A673 (cell line): ENCODE data around the gene CMIP. TPM values are rescaled to one million over a fixed set of nuclear protein-coding genes. Genes with fewer than 3 reads are reported as not detected.

Experiments
- BruUV-seq: library from RNA; stranded (reverse); fragments of 400-500 nt; replicated peaks from 2 replicates; lab custom pipeline; 2021; lab: Mats Ljungman, UMichigan
- CTCF ChIA-PET: fragments of 300-600 bp; sonication (Branson Sonifier 250); formaldehyde crosslinking; loops from one replicate; lab custom pipeline; 2022; ENCODE audit warnings: antibody characterized with exemption; lab: Charles Lee
- POLR2A ChIA-PET: fragments of 300-600 bp; sonication (Branson Sonifier 250); formaldehyde crosslinking; loops from one replicate; lab custom pipeline; 2022; ENCODE audit warnings: antibody characterized with exemption; ENCODE audit not compliant: low non-redundant PET; lab: Charles Lee
- DNase-seq: peaks from one replicate; pipeline ENCODE4 v3.0.0-alpha.2; 2015; ENCODE audit warnings: low spot score
- H3K27ac ChIP-seq: fragments of 200-600 bp; sonication (generic); 2 replicates; pipeline ENCODE4 v1.5.1; 2016; ENCODE audit warnings: mixed run types, low read depth, mild to moderate bottlenecking, mixed read lengths, antibody characterized with exemption, low read length; ENCODE audit not compliant: poor library complexity, severe bottlenecking
- H3K27me3 ChIP-seq: fragments of 200-600 bp; sonication (generic); replicated peaks from 2 replicates; pipeline ENCODE4 v1.6.1; 2017; ENCODE audit warnings: mixed run types, low read depth, mild to moderate bottlenecking, mixed read lengths, antibody characterized with exemption, low read length; ENCODE audit not compliant: insufficient read depth, poor library complexity
- H3K36me3 ChIP-seq: fragments of 200-600 bp; sonication (generic); 2 replicates; pipeline ENCODE4 v1.6.1; 2016; ENCODE audit warnings: mixed run types, mild to moderate bottlenecking, mixed read lengths, antibody characterized with exemption, low read length; ENCODE audit not compliant: insufficient read depth, poor library complexity, severe bottlenecking
- H3K4me1 ChIP-seq: fragments of 200-600 bp; sonication (generic); 2 replicates; pipeline ENCODE4 v1.6.1; 2017; ENCODE audit warnings: mixed run types, mild to moderate bottlenecking, mixed read lengths, antibody characterized with exemption, low read length; ENCODE audit not compliant: insufficient read depth, poor library complexity, severe bottlenecking
- H3K4me3 ChIP-seq: fragments of 200-600 bp; sonication (generic); 2 replicates; pipeline ENCODE4 v1.5.1; 2016; ENCODE audit warnings: low read depth, mixed run types, mild to moderate bottlenecking, mixed read lengths, low read length; ENCODE audit not compliant: poor library complexity, severe bottlenecking
- H3K9me3 ChIP-seq: fragments of 200-600 bp; sonication (generic); 2 replicates; pipeline ENCODE4 v1.6.1; 2016; ENCODE audit warnings: mixed run types, low read depth, mild to moderate bottlenecking, mixed read lengths, antibody characterized with exemption, low read length; ENCODE audit not compliant: poor library complexity, severe bottlenecking
- EZH2 ChIP-seq: fragments of 200-600 bp; sonication (generic); IDR thresholded peaks from 2 replicates; pipeline ENCODE4 v1.6.1; 2017; ENCODE audit warnings: borderline replicate concordance, low read depth, mild to moderate bottlenecking, mixed read lengths, antibody characterized with exemption, low read length; ENCODE audit not compliant: poor library complexity, severe bottlenecking
- intact Hi-C: fragments of 100-400 bp; cut with micrococcal nuclease; formaldehyde crosslinking; loops from one replicate; pipeline ENCODE4 v1.10.0; 2022; ENCODE audit not compliant: unreplicated experiment
- total RNA-seq: library from RNA; stranded (reverse); gene quantifications from 2 replicates; pipeline ENCODE4 v1.2.3, GENCODE V29; 2021
- TF ChIP-seq, protein P1 (sequence below): fragments of 300-800, 200-600 bp; sonication (generic); conservative IDR thresholded peaks from 2 replicates; pipeline ENCODE4 v1.5.1; 2017; ENCODE audit warnings: low read depth, mild to moderate bottlenecking, antibody characterized with exemption, low read length, moderate library complexity, mixed read lengths

CMIP gene
- total RNA-seq, 1 experiment from 2014 or later, result 25.5 TPM

DNA sequence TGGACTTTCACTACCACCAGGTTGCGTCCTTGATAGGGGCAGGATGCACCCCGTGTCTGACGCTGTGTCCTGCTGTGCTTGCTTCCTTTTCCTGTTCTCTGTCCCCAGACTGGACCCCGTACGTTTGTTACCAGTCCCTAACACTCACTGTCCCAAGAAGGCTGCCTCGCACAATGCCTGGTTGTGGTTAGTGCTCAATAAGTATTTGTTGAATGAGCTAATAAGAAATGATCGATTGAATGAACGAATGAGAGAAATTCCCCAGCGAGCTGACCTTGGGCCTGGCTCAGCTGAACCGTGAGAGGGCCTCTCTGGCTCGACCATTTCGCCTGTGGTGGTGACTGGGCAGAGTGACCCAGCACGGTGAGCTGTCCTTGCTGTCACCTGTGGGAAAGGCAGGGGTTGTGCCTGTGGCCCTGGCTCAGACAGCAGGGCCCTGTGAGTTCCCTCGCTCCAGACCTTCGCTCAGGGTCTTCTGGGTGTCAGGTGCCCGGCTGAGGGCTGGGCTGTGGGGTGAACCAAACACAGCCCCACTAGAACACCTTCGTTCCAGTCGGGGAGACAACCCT is 20.9 kb downstream of the CMIP start:
- DNase-seq, result no peak
- H3K4me1 ChIP-seq, result no peaks in the 10 kb centered on the region
- no peaks in the 10 kb centered on the region for H3K36me3 ChIP-seq
- H3K27me3 ChIP-seq, result no peaks in the 10 kb centered on the region
- H3K9me3 ChIP-seq, result no peaks in the 10 kb centered on the region
- no TSS peak for BruUV-seq
- H3K4me3 ChIP-seq, result no peak overlapping the region
- ChIA-PET CTCF (no interaction called here), POLR2A (no interaction called here)
- no peak overlapping the region for H3K27ac ChIP-seq
- intact Hi-C loops, result no loop called here
- no peak for TF ChIP-seq EZH2
- TF ChIP-seq, protein P1, sequence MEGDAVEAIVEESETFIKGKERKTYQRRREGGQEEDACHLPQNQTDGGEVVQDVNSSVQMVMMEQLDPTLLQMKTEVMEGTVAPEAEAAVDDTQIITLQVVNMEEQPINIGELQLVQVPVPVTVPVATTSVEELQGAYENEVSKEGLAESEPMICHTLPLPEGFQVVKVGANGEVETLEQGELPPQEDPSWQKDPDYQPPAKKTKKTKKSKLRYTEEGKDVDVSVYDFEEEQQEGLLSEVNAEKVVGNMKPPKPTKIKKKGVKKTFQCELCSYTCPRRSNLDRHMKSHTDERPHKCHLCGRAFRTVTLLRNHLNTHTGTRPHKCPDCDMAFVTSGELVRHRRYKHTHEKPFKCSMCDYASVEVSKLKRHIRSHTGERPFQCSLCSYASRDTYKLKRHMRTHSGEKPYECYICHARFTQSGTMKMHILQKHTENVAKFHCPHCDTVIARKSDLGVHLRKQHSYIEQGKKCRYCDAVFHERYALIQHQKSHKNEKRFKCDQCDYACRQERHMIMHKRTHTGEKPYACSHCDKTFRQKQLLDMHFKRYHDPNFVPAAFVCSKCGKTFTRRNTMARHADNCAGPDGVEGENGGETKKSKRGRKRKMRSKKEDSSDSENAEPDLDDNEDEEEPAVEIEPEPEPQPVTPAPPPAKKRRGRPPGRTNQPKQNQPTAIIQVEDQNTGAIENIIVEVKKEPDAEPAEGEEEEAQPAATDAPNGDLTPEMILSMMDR, result no peak

DNA sequence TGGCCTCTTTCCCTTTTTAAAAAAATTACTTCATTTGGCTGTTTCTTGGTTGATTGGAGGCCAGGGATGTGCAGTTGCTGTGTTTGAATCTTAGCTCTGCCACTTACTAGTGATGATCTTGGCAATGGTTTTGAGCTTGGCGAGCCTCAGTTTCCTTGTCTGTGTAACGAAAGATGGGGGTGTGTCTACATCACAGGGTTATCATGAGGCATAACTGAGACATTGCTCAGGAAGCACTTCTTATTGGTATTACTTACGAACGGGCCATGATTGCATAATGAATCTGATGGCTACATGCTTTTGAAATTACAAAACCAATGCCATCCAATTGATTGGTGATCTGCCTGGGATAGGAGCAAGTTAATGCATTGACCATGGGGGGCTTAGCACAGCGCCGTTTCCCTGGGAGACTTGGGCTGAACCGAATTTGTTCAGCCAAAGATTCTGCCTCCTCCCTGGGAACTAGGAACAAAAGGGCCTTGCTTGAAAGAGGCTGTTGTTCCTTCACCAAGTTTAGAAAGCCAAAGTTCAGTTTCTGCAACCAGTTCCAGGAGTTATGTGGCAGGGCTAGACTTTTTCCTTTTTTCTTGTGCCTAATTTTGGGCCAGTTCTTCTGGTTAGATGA is 21.9 kb downstream of the CMIP start:
- ChIA-PET CTCF (no interaction called here), POLR2A (no interaction called here)
- no peak for DNase-seq
- H3K27me3 ChIP-seq, result no peaks in the 10 kb centered on the region
- H3K36me3 ChIP-seq, result no peaks in the 10 kb centered on the region
- intact Hi-C loops, result no loop called here
- no TSS peak for BruUV-seq
- no peaks in the 10 kb centered on the region for H3K9me3 ChIP-seq
- no peak overlapping the region for H3K27ac ChIP-seq
- no peak overlapping the region for H3K4me3 ChIP-seq
- H3K4me1 ChIP-seq, result no peaks in the 10 kb centered on the region
- TF ChIP-seq, protein P1, result no peak
- TF ChIP-seq EZH2, result no peak

DNA sequence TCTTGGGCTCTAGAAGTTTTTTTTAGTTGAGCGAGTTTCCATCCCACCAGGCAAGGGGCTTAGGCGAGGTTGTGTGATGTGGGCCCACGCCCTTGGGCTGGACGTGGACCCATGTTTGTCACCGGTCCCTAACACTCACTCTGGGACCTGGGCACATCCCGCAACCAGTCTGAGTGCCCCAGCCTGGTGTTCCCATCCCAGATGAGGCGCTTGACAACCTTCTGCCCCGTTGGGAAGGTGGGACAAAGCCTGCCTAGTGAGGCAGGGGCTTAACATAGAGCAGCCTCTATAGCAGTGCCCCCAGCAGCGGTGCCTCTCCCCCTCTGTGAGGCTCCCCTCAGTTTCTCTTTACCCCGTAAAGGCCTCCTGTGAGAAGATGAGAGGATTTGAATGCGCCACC is 22.5 kb downstream of the CMIP start:
- intact Hi-C loops, result no loop called here
- ChIA-PET CTCF (no interaction called here), POLR2A (no interaction called here)
- no peaks in the 10 kb centered on the region for H3K9me3 ChIP-seq
- H3K36me3 ChIP-seq, result no peaks in the 10 kb centered on the region
- no peaks in the 10 kb centered on the region for H3K27me3 ChIP-seq
- H3K27ac ChIP-seq, result no peak overlapping the region
- BruUV-seq, result no TSS peak
- H3K4me1 ChIP-seq, result no peaks in the 10 kb centered on the region
- no peak for TF ChIP-seq EZH2
- TF ChIP-seq, protein P1, result no peak
- no peak for DNase-seq
- no peak overlapping the region for H3K4me3 ChIP-seq
